GM18499 (cell line): ENCODE data around the gene UBE2C.
"Not testable (repeated sequence)": the region's sequence is repeated elsewhere in the genome, so short reads cannot be mapped to it uniquely, and the experiment has no call there.

Experiments used
- ATAC-seq: cut with Tn5 transposase; IDR thresholded peaks from one replicate; pipeline ENCODE4 v1.9.1; 2021; ENCODE audit warnings: moderate number of reproducible peaks; ENCODE audit not compliant: insufficient read depth, unreplicated experiment

The UBE2C gene

GRCh38 chr20:45797510-45797909 lies 14.9 kb upstream of the UBE2C start:
- not testable (repeated sequence) for ATAC-seq

- ATAC-seq = not testable (repeated sequence)
These were observed 14.5 kb upstream of the UBE2C start for GRCh38 chr20:45797955-45798354.

GRCh38 chr20:45798935-45799642 lies 13.4 kb upstream of the UBE2C start:
- ATAC-seq = no peak

GRCh38 chr20:45801851-45802250 lies 10.6 kb upstream of the UBE2C start:
- no peak for ATAC-seq

GRCh38 chr20:45810191-45810970 lies 2.1 kb upstream of the UBE2C start:
- ATAC-seq = no peak

- ATAC-seq = no peak
These were observed 529 bp downstream of the UBE2C start for GRCh38 chr20:45813006-45813340.

- ATAC-seq = no peak
These were observed 1.0 kb downstream of the UBE2C start for GRCh38 chr20:45813489-45813888.

GRCh38 chr20:45814314-45814713 lies 1.9 kb downstream of the UBE2C start:
- ATAC-seq = no peak

GRCh38 chr20:45816951-45817350 lies 4.5 kb downstream of the UBE2C start:
- ATAC-seq = no peak

- ATAC-seq = no peak
These were observed 5.1 kb downstream of the UBE2C start for GRCh38 chr20:45817376-45818194.

GRCh38 chr20:45818239-45818638 lies 5.8 kb downstream of the UBE2C start:
- no peak for ATAC-seq

- ATAC-seq = no peak
These were observed 7.0 kb downstream of the UBE2C start for GRCh38 chr20:45819466-45819865.

GRCh38 chr20:45821947-45822346 lies 9.5 kb downstream of the UBE2C start:
- ATAC-seq = no peak

- ATAC-seq = no peak
These were observed 10.4 kb downstream of the UBE2C start for GRCh38 chr20:45822857-45823256.

GRCh38 chr20:45823949-45824835 lies 11.7 kb downstream of the UBE2C start:
- no peak for ATAC-seq

- ATAC-seq = no peak
These were observed 14.1 kb downstream of the UBE2C start for GRCh38 chr20:45826381-45827019.

- ATAC-seq = no peak
These were observed 14.7 kb downstream of the UBE2C start, which contains the start of gene TNNC2 for GRCh38 chr20:45827030-45827652. TSS of gene TNNC2 (minus strand) at chr20:45827312. CDS start at chr20:45827248, 64 bp downstream.

- ATAC-seq = no peak
These were observed 15.3 kb downstream of the UBE2C start for GRCh38 chr20:45827712-45828111.

GRCh38 chr20:45828589-45828988 lies 16.1 kb downstream of the UBE2C start:
- ATAC-seq = no peak
